Uterus (tissue), 4 donors: Measurements from ENCODE around the gene GPN1. TPM values are rescaled to one million over a fixed set of nuclear protein-coding genes. Genes with fewer than 3 reads are reported as not detected.
"Not testable (repeated sequence)": the region's sequence is repeated elsewhere in the genome, so short reads cannot be mapped to it uniquely, and the experiment has no call there.

Experiments used
- DNase-seq, 2 donors: peaks; one replicate each; pipeline ENCODE4 v3.0.0-alpha.2; 2019 to 2020
- H3K27ac ChIP-seq, 2 donors: fragments of 200-600 bp; sonication (generic); 1 replicate in 1 of 2; 2 replicates in 1 of 2; pipeline ENCODE4 v1.5.1; 2016 to 2018
- H3K27me3 ChIP-seq, 2 donors: fragments of 200-600 bp; sonication (generic); one replicate each; pipeline ENCODE4 v1.5.1; 2018 to 2019; ENCODE audit warnings: control low read depth in 1 of 2
- H3K36me3 ChIP-seq, 2 donors: fragments of 200-600 bp; sonication (generic); one replicate each; pipeline ENCODE4 v1.5.1; 2019; ENCODE audit warnings: control low read depth in 1 of 2
- H3K4me1 ChIP-seq, 2 donors: fragments of 200-600 bp; sonication (generic); one replicate each; pipeline ENCODE4 v1.5.1; 2018 to 2019; ENCODE audit warnings: control low read depth in 1 of 2
- H3K4me3 ChIP-seq, 2 donors: fragments of 200-600 bp; sonication (generic); 1 replicate in 1 of 2; 2 replicates in 1 of 2; pipeline ENCODE4 v1.5.1; 2018 to 2019; ENCODE audit warnings: mild to moderate bottlenecking in 1 of 2
- H3K9me3 ChIP-seq, 2 donors: fragments of 200-600 bp; sonication (generic); one replicate each; pipeline ENCODE4 v1.5.1; 2019; ENCODE audit warnings: control low read depth in 1 of 2
- POLR2A ChIP-seq, 2 donors: fragments of 450-650 bp; IDR thresholded peaks; one replicate each; pipeline ENCODE4 v1.6.1; 2016; ENCODE audit warnings: antibody characterized with exemption in 2 of 2, mild to moderate bottlenecking in 1 of 2, moderate library complexity in 1 of 2
- intact Hi-C: fragments of 100-400 bp; cut with DNase I; formaldehyde crosslinking; loops from one replicate; pipeline ENCODE4 v1.15.1; 2023; ENCODE audit warnings: low total_unique reads
- total RNA-seq, 4 donors: library from RNA; depleted of rRNA in 3 of 4; stranded (reverse); fragments of >200 nt in 3 of 4; gene quantifications; one replicate each; pipeline versions ENCODE4 v1.1.0 to v1.2.4, GENCODE V29; 2014 to 2023
- TF ChIP-seq, protein P1 (sequence below), 4 experiments: fragments of 200-600 bp in 2 of 4; fragments of 450-650 bp in 2 of 4; sonication (generic) in 2 of 4; IDR thresholded peaks; one replicate each; pipeline ENCODE4 v1.5.1; 2016 to 2019; ENCODE audit warnings: antibody characterized with exemption in 4 of 4, mild to moderate bottlenecking in 2 of 4, moderate library complexity in 1 of 4
- donor health status: DM: yes; HTN: yes; CAD: no.

GPN1 gene
- total RNA-seq, 4 donors from 2014 or later: 13.3 to 38.6 (median 19.7) TPM

DNA sequence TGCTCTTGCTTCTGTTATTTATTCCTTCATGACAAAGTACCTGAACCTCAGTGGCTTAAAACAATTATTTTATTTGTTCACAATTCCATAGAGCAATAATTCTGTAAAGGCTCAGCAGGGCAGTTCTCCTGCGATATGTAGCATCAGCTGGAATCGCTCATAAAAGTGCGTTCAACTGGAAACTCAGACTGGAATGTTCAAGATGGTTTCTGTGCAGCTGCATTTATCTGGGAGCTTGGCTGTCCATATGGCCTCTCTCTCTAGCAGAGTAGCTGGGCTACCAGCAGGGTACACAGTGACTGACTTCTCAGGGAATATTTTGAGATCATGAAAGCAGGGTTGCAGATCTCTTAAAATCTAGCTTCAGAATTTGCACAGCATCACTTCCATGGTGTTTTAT lies 13.5 kb upstream of the GPN1 start:
- Histone ChIP-seq H3K27me3 (no peaks in the 10 kb centered on the region), H3K4me3 (no peak overlapping the region), H3K9me3 (no peaks in the 10 kb centered on the region), H3K4me1 (no peaks in the 10 kb centered on the region), H3K36me3 (no peaks in the 10 kb centered on the region), H3K27ac (no peak overlapping the region)
- TF ChIP-seq, protein P1, sequence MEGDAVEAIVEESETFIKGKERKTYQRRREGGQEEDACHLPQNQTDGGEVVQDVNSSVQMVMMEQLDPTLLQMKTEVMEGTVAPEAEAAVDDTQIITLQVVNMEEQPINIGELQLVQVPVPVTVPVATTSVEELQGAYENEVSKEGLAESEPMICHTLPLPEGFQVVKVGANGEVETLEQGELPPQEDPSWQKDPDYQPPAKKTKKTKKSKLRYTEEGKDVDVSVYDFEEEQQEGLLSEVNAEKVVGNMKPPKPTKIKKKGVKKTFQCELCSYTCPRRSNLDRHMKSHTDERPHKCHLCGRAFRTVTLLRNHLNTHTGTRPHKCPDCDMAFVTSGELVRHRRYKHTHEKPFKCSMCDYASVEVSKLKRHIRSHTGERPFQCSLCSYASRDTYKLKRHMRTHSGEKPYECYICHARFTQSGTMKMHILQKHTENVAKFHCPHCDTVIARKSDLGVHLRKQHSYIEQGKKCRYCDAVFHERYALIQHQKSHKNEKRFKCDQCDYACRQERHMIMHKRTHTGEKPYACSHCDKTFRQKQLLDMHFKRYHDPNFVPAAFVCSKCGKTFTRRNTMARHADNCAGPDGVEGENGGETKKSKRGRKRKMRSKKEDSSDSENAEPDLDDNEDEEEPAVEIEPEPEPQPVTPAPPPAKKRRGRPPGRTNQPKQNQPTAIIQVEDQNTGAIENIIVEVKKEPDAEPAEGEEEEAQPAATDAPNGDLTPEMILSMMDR (IDR thresholded peaks at IDR 0.05): no peak
- TF ChIP-seq POLR2A (IDR thresholded peaks at IDR 0.05): no peak
- no peak for DNase-seq
- intact Hi-C loops: no loop called here

DNA sequence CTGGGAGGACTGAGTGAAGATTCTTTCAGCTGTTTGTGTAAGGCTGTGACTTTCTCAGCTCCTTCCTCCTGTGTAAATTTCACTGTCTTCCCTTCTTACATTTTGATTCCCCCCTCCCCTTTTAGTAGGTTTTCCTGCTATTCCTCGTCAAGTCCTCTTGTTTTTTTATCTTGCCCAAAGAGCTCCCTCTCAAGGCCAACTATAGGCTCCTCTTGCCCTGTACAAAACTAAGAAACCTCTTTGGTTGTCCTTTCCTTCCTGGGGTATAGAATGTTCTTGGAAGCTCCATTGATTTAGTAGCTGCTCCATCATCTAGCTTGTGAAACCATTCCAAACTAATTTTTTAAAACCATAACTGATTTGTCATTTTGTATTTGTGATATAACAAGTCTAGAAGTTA lies 7.3 kb upstream of the GPN1 start:
- DNase-seq: no peak
- Histone ChIP-seq H3K9me3 (no peaks in the 10 kb centered on the region), H3K27ac (no peak overlapping the region), H3K4me3 (no peak overlapping the region), H3K4me1 (no peaks in the 10 kb centered on the region), H3K36me3 (no peaks in the 10 kb centered on the region), H3K27me3 (no peaks in the 10 kb centered on the region)
- intact Hi-C loops: no loop called here
- TF ChIP-seq POLR2A (IDR thresholded peaks at IDR 0.05): no peak
- TF ChIP-seq, protein P1 (IDR thresholded peaks at IDR 0.05): no peak

DNA sequence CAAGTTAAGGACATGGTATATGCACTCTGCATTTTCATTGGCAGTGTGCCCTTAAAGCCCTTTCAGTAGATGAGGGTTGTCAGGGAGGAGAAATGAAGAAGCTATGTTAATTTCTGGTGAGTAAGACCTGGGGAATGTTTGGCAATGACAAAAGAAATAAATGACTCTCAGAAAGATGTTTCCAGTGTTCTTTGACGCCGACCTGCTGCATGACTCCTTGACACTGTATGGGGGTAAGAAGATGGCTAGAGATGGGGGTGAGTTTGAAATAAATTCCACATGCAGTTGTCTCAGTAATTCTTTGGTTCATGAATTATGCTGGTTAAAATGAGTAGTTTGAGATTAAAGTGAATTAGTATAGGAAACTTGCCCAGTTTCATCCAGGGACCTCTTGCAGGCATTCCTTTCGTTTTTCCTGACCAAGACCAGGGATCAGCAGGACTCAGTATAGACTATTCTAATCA lies 5.9 kb upstream of the GPN1 start:
- intact Hi-C loops: no loop called here
- no peaks in the 10 kb centered on the region for H3K36me3 ChIP-seq
- DNase-seq: no peak

DNA sequence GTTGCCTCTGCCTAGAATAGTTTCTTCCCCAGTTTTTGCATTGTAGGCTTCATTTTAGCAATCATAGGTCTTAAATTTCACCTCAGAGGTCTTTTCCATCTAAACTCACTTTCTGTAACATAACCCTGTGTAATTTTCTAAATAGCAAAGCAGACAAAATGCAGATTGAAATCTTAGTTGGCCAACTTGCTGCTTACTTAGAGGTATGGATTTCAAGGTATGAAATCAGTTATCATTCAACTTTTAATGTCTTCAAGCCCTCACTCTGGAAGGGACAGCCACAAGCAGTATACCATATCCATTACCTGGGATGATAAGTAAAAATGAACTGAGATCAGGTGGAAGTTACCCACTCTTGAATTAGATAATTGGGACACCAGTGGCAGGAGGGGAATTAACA lies 3.9 kb upstream of the GPN1 start:
- no peaks in the 10 kb centered on the region for H3K9me3 ChIP-seq
- intact Hi-C loops: no loop called here
- DNase-seq: no peak
- H3K4me1 ChIP-seq: no peaks in the 10 kb centered on the region
- TF ChIP-seq POLR2A (IDR thresholded peaks at IDR 0.05): no peak
- TF ChIP-seq, protein P1 (IDR thresholded peaks at IDR 0.05): no peak
- no peak overlapping the region for H3K27ac ChIP-seq
- no peaks in the 10 kb centered on the region for H3K36me3 ChIP-seq
- no peak overlapping the region for H3K4me3 ChIP-seq
- no peaks in the 10 kb centered on the region for H3K27me3 ChIP-seq

More for the DNA sequence above, 5.9 kb upstream of the GPN1 start:
- no peaks in the 10 kb centered on the region for H3K4me1 ChIP-seq
- H3K9me3 ChIP-seq: no peaks in the 10 kb centered on the region
- H3K4me3 ChIP-seq: no peak overlapping the region
- H3K27me3 ChIP-seq: no peaks in the 10 kb centered on the region
- TF ChIP-seq, protein P1 (IDR thresholded peaks at IDR 0.05): no peak
- no peak for TF ChIP-seq POLR2A (IDR thresholded peaks at IDR 0.05)
- H3K27ac ChIP-seq: no peak overlapping the region

DNA sequence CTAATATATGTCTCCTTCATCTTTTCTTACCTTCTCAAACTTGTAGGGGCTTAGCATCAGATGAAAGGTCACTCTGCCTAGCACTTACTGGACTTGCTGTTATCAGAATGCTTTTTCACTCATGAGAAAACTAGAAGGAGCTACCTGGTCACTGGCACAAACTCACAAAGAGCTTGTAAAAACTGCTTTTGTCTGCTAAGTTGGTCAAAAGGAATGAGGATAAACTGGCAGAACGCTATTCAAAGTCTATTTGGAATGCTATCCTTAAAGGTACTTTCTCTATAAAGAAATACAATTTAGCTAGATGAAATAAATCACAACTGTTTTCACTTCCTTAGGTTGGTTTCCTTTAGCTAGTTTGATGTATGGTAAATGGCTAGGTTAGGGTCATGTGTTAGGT lies 2.5 kb upstream of the GPN1 start:
- H3K4me1 ChIP-seq, H3K27me3 ChIP-seq, H3K36me3 ChIP-seq, DNase-seq, H3K4me3 ChIP-seq, H3K9me3 ChIP-seq, intact Hi-C loops: not testable (repeated sequence)
- peak overlapping the region in 1 of 2 donors; percentile 3 for H3K27ac ChIP-seq

DNA sequence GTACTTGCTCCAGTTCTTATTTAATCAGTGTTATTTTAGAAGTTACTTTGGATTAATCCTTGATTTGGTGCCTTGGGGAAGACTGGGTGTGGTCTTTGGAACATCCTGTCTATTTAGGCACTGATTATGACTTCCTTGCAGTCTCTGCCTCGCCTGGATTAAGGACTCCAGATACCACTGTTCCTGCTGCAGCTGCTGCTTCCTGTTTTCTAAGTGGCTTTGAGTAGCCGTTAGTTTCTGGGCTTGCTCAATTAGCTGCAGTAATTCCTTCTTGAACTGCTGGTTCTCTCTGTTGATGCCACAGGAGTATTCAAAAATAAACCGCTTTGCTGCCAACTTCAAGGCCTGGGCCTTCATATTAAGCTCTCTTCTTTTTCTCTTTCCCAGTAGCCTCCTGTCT lies 1.9 kb upstream of the GPN1 start:
- H3K9me3 ChIP-seq, H3K4me3 ChIP-seq, H3K27ac ChIP-seq, H3K27me3 ChIP-seq, DNase-seq, H3K36me3 ChIP-seq, H3K4me1 ChIP-seq, intact Hi-C loops: not testable (repeated sequence)
